ENCODE results near the gene HSPBP1.

The HSPBP1 gene

GRCh38 chr19:55246462-55247451, 33.2 kb downstream of the HSPBP1 start:
- TF ChIP-seq CTCF (IDR thresholded peaks at IDR 0.05; ENCODE audit: extremely low read depth, missing control alignments) = no peak
- no peak for DNase-seq (ENCODE audit: low spot score)

GRCh38 chr19:55245236-55245904, 34.5 kb downstream of the HSPBP1 start:
- no peak for DNase-seq (ENCODE audit: low spot score)
- TF ChIP-seq CTCF (IDR thresholded peaks at IDR 0.05; ENCODE audit: extremely low read depth, missing control alignments) = no peak

GRCh38 chr19:55244004-55244680, 35.8 kb downstream of the HSPBP1 start:
- TF ChIP-seq CTCF (IDR thresholded peaks at IDR 0.05; ENCODE audit: extremely low read depth, missing control alignments) = no peak

GRCh38 chr19:55242517-55242916, 37.4 kb downstream of the HSPBP1 start:
- DNase-seq (ENCODE audit: low spot score) = no peak
- TF ChIP-seq CTCF (IDR thresholded peaks at IDR 0.05; ENCODE audit: extremely low read depth, missing control alignments) = no peak

More at GRCh38 chr19:55244004-55244680, 35.8 kb downstream of the HSPBP1 start:
- DNase-seq (ENCODE audit: low spot score) = no peak

GRCh38 chr19:55241935-55242464, 37.9 kb downstream of the HSPBP1 start:
- no peak for DNase-seq (ENCODE audit: low spot score)
- TF ChIP-seq CTCF (IDR thresholded peaks at IDR 0.05; ENCODE audit: extremely low read depth, missing control alignments) = no peak

- DNase-seq (ENCODE audit: low spot score) = no peak
- TF ChIP-seq CTCF (IDR thresholded peaks at IDR 0.05; ENCODE audit: extremely low read depth, missing control alignments) = no peak
Observed at GRCh38 chr19:55241143-55241934, 38.6 kb downstream of the HSPBP1 start.

Measured in GM20000 (cell line).